LNCAP (cell line): ENCODE measurements around the gene REV3L.
A peak's percentile ranks its signal among the peaks of the same experiment; 100 is the strongest.

ENCODE experiments used
- TF ChIP-seq, protein P1 (sequence below): fragments of 450-650 bp; IDR thresholded peaks from 2 replicates; pipeline ENCODE4 v1.5.1; 2017; ENCODE audit warnings: mild to moderate bottlenecking

REV3L gene

DNA sequence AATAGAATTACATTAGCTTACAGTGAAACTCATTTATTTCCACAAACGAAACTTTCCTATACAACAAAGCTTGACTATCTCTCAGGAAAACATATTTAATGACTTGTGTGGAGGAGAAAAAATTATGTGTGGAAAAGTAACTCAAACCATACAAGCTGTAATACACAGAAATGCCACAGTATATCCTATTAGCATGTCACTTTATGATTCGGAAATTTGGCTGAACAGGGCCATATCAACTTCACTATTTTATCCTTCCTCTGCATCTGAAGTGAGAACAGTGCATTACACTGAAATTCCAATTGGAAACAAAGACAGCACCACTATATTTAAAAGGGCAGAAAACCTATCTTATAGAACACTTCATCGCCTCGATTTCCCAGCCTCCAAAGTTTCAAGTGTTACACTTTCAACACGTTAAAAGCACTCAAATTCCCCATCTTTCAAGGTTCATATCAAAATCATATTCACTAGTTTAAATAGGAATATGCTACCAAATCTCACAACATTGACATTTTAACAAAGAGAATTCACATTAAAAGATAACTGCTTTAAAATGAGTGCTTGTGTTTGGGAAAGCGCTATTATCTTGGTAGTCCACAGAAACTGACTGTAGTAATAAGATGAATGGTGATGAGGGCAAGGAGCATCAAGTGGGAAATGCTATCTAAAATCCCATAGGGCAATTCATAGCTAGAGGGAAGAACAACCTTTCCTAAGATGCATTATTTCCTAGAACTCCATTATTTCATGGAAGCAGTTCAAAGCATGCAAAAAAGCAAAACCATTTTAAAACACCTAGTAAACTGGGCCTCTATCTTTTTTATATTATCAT lies 1.8 kb downstream of the REV3L start:
- TF ChIP-seq, protein P1, sequence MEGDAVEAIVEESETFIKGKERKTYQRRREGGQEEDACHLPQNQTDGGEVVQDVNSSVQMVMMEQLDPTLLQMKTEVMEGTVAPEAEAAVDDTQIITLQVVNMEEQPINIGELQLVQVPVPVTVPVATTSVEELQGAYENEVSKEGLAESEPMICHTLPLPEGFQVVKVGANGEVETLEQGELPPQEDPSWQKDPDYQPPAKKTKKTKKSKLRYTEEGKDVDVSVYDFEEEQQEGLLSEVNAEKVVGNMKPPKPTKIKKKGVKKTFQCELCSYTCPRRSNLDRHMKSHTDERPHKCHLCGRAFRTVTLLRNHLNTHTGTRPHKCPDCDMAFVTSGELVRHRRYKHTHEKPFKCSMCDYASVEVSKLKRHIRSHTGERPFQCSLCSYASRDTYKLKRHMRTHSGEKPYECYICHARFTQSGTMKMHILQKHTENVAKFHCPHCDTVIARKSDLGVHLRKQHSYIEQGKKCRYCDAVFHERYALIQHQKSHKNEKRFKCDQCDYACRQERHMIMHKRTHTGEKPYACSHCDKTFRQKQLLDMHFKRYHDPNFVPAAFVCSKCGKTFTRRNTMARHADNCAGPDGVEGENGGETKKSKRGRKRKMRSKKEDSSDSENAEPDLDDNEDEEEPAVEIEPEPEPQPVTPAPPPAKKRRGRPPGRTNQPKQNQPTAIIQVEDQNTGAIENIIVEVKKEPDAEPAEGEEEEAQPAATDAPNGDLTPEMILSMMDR, result no peak

DNA sequence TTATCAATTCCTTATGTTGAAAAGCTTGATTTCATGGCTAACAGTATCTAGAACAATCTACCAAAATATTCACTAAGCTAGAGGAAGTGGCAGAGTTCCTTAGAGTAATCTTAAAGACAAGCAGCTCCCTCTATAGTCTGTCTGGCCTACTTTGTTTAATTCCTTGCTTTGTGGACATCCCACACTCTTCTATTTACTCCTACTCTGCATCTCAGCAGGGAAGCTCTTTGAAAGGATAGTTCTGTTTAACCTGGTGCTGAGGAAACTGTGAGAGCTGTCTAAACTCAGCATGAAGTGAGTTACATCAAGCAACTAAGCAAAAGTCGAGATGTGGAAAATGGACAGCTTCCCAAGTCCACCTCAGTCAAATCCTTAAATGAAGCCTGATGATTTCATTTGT lies 4.3 kb downstream of the REV3L start:
- TF ChIP-seq, protein P1, result peak; percentile 62

DNA sequence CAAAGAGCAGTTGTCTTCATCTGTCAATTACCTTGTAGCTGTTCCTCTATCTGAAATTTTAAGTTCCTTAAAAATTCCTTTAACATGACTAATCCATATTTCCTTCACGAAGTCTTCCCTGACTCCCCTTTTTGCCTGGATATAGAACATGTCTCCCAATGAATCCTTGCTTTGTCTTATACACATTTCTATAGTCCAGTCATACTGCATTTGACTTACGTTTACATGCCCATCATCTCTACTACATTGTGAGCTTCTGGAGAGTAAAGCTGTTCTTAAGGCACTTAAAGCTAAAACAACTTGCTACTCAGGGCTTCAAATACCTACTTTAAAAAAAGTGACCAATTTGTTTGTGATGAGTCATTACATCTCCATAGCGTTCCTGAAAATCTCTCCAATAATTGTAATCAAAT lies 4.9 kb downstream of the REV3L start:
- TF ChIP-seq, protein P1, result no peak

DNA sequence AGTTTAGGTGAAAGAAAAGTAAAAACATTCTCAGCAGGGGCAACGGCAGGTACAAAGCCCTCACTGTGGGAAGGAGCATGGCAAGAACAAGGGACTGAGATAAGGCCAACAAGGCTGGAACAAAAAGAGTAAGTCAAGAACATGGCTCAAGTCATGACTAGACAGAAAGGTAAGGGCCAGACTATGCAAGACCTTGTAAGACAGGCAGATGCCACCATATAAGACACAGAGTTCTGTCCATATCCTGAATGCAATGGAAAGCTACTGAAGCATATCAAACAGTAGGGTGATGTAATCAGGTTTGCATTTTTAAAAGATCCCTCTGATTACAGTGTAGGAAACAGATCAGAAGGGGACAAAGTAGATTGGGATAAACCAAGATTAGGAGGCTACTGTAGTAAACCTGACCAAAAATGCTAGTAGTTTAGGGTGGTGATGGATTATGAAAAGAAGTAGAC lies 5.5 kb downstream of the REV3L start:
- TF ChIP-seq, protein P1, result no peak

DNA sequence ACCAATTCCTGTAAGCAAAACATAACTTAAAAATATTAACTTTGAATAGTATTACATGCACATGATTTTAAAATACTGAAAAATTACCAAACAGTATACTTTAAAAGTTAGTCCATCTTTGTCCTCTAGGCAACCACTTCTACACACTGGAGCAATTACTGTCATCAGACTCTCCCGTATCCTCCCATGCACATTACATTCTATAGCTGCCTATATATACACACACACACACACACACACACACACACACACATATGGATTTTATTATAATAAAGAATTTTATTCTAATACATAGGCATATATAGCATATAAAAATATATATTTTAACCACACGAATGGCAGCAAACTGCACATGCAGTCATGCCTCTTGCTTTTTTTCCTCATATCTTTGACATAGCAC lies 8.2 kb downstream of the REV3L start:
- TF ChIP-seq, protein P1, result no peak

DNA sequence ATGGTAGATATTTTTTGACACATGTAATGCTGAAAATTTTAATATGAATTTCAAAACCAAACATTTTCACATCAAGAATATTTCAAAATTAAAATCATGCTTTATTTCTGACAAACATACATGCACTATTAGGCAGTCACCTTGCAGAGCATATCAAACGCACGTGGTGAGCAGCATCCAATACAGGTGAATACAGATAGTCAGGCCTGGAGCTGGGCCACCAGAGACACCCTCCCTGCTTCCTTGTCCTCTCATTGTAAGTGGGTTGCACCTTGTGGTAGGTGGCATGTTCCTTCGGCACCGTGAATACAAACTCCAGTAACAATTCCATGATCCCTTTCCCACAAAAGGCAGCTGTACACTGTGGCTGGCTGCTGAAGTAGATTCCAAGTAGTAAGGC lies 8.9 kb downstream of the REV3L start:
- TF ChIP-seq, protein P1, result no peak

DNA sequence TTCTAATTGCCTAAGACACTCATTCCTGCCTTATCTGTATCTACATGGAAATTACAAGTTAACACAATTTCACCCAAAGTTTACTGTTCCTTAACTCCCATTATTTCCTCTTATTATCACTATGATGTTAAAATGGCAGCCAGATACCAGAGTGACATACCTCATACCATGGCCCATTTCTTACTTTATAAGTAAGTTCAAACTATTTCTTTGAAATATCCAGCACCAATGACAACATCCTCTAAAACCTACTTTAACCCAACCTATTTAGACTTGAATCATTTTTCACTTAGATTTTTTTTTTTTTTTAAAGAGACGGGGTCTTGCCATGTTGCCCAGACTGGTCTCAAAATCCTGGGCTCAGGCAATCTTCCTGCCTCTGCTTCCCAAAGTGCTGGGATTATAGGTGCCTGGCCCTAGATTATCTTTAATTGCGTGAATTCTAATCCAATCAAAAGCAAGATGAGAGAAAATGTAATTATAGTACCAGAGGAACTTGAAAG lies 10.0 kb downstream of the REV3L start:
- TF ChIP-seq, protein P1, result no peak
